ENCODE data around the gene AP1G2.

GRCh38 chr14:23555533-23555881 is 12.1 kb downstream of the AP1G2 start:
- TF ChIP-seq POLR2A (IDR thresholded peaks at IDR 0.05) (no peak), CTCF (IDR thresholded peaks at IDR 0.05) (no peak), EP300 (IDR thresholded peaks at IDR 0.05) (no peak), POLR2AphosphoS5 (IDR thresholded peaks at IDR 0.05) (no peak)
